ENCODE measurements around the gene ACTR2.
"Not testable (repeated sequence)": the region's sequence is repeated elsewhere in the genome, so short reads cannot be mapped to it uniquely, and the experiment has no call there.

The ACTR2 gene

DNA sequence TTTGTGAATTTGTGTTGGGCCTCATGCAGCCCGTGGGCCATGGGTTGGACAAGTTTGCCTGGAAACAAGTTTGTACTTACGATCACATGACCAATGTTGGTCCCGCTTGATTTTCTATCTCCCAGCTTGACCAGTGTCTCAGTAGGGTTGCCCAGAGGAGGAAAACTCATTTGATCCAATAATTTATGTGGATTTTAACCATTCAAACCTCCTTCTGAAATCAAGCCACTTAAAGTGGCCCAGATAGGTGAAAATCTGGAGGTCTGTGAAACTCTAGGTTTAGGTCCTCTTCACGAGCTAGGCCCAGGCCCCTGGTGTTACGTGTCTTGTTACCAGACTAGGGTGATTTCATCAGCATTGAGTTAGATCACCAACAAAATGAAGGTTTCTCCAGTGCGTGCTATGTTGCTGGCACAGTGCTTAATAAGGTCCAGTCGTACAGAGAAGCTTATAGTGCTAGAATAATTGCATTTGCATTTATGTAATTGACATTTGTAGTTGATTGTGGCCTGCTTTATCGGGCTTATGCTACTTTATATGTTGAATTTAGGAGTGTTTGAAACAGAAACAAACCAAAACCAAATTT is 4.4 kb downstream of the ACTR2 start:
- no peak for DNase-seq

DNA sequence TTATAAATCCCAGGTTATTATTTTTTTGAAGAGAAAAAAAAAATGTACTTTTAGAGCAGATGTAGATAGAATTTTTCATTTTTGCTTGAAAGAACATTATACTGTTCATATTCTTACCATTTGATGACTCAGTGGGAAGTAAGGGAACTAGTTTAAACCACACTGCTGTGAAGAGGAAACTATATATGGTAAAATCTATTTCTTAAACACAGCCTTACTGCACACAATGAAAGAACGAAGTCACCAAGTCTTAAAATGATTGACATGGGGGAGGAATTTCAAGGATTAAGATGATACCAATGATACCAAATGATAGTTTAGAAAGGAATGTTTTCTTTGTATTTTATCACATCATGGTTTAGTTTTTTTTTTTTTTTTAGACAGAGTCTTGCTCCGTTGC is 5.0 kb downstream of the ACTR2 start:
- DNase-seq = no peak

DNA sequence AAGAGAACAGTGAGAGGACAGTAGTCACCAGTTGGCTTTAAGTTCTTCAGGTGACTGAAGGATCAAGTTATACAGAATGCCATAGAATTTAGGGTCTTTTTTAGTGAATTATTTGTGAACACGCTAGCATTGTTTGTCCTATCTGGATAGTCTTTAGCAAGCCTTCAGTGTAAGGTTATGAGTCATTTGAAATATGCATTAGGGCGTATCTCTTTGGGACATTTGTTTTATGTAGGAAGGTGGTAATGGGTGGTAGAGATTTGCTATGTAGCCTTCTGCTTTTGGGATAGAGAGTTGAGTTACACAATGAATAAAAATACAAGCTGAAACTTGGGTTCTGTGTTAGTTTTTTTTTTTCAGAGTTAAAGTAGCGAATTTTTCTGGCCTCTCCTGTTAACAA is 13.0 kb downstream of the ACTR2 start:
- no peak for DNase-seq

DNA sequence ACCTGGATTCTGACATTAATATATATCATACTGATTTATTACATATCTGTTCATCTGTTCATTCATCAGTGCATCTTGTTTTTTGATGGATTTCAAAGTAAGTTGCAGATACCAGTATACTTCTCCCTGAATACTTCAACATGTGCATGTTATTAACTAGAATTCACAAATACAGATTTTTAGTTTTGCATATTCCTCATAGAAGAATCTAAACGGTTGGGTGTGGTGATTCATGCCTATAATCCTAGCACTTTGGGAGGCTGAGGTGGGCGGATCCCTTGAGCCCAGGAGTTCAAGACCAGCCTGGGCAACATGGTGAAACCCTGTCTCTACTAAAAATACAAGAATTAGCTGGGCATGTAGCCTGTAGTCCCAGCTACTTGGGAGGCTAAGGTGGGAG is 16.8 kb downstream of the ACTR2 start:
- not testable (repeated sequence) for DNase-seq

DNA sequence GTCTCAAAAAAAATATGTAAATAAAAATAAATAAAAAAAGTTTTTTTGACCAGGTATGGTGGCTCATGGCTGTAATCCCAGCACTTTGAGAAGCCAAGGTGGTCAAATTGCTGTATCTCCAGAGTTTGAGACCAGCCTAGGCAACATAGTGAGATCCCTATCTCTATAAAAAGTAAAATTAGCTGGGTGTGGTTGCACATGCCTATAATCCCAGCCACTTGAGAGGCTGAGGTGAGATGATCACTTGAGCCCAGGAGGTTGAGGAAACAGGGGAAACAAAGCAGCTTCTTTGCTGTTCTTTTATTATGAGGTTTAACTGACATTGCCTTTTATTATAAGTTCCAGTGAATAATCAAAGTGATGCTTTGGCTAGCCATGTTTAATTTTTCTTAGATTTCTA is 25.0 kb downstream of the ACTR2 start:
- no peak for DNase-seq

DNA sequence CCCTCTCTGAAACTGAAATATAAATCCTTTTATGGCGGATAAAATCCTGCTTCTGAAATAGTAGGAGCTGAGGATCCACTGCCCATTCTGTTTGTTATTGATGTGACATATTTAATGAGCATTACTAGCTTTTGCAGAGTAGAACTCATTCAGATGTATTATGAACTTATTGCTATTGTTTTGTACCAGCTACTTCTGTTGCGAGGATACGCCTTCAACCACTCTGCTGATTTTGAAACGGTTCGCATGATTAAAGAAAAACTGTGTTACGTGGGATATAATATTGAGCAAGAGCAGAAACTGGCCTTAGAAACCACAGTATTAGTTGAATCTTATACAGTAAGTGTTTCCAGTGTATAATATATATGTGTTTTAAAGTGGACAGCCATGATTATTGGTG is 27.7 kb downstream of the ACTR2 start:
- no peak for DNase-seq

DNA sequence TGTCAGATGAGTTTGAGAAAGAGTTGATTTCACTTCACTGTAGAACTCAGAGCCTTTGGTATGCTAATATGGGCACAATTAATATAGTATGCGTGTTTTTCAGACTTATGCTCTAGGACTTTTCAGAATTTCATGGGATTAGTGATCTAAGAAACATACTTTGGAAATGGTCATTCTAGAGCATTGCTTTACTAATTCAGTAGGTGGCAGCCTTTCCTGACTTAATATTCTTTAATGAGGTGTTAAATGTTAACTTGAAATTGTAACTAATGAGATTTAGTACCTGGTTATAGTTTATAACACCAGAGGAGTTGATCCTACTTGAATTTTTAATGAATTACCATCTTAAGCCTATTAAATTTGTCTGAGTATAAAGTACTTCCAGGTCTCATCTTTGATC is 28.4 kb downstream of the ACTR2 start:
- no peak for DNase-seq

DNA sequence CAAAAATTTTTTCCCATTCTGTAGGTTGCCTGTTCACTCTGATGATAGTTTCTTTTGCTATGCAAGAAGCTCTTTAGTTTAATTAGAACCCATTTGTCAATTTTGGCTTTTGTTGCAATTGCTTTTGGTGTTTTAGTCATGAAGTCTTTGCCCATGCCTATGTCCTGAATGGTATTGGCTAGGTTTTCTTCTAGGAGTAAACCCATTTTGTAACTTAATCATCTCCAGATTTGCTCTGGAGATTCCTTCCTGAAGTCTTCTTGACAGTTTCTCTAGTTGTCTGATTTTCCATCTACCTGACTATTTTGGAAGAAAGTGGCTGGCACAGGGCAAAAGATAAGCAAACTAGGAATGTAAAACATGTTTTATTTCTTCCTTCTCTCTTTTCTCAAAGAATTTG is 30.2 kb downstream of the ACTR2 start:
- DNase-seq = not testable (repeated sequence)

DNA sequence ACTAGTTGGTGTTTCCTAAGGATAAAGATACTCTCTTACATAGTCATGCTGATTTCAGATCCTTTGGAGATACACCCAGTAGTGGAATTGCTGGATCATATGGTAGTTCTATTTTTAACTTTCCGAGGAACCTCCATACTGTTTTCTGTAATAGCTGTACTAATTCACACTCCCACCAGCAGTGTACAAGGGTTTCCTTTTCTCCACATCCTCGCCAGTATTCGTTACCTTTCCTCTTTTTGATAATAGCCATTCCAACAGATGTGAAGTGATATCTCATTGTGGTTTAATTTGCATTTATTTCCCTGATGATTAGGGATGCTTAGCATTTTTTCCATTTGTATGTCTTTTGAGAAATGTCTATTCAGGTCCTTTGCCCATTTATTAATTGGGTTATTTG is 34.0 kb downstream of the ACTR2 start:
- DNase-seq = no peak

DNA sequence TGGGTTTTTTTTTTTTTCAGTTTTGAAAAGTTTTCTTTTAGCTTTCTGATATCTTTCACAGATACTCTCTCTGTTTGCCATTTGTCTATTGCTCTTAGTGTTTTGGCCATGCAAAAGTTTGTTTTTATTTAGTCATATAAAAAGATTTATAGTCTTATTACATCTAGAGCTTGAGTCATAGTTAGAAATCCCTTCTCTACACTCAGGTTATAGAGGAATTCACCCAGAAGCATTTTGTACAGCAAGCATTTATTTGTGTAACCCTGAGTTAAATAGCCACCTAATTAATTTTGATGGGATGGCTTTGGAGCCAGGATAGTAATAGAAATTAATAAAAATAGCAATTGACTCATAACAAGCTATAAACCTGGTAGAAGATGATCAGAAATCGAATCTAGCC is 35.6 kb downstream of the ACTR2 start:
- no peak for DNase-seq

DNA sequence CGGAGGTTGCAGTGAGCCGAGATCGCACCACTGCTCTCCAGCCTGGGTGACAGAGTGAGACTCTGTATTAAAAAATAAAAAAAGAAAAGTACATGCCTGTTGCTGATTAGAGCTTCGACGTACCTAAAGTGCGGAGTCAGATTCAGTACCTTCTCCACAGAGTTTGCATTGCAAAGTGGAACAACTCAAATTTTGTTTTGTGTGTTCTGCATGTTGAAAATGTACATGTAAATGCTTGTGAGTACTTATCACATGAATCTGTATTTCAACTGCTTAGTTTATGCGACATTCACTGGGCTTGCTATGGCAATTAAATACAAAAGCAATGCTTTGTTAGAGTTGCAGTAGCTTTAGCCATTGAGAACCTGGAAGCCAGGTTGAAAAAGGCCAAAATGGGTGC is 36.4 kb downstream of the ACTR2 start:
- no peak for DNase-seq

DNA sequence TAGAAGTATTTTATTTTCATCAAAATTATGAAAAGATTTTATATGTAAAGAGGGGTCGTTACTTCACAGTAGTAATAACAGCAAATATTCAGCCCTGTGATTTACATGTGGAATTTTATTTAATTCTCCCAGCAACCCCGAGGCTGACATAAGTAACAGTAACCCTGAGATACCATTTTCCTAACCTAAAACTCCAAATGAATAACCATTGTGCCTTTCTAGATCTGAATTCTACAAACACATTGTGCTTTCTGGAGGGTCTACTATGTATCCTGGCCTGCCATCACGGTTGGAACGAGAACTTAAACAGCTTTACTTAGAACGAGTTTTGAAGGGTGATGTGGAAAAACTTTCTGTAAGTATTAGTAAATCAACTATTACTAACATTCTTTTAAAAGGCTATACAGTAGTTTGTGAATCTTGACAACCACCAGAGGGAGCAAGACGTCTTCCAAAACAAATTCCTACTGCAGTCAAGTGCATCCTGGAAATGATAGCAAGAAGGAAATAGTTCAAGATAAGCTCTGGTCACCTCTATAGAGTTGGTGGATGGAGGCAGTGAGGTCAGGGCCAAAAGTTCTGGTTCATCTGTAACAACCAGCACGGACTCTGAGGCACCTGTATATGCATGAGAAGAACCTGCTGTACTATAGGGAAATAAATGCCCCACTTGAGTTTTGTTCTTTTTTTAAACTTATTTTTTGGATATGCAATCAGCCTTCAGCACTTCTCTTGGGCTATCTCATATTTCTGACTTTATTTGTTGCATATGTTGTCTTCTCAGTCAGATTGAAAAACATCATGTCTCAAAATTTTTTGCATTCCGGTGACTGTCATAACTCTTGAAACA is 37.4 kb downstream of the ACTR2 start:
- peak; percentile 57 for DNase-seq

DNA sequence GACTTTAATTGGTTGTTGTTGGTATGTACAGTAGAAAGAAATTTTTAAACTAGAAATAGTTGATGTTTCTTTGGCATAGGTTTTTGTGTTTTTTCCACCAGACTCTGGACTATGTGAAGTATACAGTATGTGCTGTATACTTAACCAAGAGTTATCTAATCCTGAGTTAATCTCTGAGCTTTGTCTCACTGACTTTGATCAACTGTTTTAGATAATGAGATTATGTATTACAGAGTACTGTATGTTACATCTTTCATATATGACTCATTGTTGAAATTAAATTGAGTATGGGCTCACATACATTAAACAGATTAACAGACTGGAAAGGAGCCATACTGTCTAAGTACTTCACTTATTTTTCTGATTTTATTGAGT is 38.0 kb downstream of the ACTR2 start:
- DNase-seq = no peak

DNA sequence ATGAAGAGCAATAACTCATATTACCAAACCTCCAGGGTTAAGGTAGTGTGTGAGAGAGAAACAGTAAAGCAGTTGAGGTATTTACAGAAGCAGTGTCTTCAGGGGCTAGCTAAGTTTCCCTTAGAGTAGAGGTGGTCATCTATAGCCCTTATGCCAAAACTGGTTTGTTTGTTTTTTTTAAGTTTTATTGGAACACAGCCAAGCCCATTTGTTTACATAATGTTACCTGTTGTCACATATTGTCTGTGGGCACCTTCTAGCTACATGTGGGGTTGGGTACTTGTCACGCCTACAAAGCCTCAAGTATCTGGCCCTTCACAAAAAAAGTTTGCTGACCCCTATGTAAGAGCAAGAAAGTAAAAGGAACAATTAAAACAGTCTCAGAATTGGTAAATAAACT is 39.4 kb downstream of the ACTR2 start:
- DNase-seq = no peak

DNA sequence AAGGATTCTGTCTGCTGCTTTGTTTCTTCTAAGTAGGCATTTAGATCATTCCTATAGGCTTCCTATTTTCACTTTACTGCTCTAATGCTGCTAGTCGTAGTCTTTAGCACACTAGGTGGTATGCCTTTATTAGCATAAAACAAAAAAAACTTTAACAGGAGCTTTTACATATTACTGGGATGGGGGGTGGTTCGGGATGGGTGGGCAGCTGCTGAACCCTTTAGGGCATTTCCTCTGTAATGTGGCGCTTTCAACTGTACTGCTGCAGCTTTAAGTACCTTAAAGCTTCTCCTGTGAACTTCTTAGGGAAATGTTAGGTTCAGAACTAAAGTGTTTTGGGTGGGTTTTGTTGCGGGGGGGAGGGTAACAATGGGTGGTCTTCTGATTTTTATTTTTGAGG is 41.3 kb downstream of the ACTR2 start:
- DNase-seq = no peak

DNA sequence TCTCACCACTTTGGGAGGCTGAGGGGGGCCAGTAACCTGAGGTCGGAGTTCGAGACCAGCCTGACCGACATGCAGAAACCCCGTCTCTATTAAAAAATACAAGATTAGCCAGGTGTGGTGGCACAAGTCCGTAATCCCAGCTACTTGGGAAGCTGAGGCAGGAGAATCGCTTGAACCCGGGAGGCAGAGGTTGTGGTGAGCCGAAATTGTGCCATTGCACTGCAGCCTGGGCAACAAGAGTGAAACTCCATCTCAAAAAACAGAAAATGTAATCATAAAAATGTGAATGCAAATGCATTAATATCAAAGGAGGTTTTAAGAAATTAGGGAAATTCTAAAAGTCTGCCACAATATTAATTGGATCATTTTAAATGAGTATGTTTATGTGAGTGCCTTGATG is 45.7 kb downstream of the ACTR2 start:
- no peak for DNase-seq

DNA sequence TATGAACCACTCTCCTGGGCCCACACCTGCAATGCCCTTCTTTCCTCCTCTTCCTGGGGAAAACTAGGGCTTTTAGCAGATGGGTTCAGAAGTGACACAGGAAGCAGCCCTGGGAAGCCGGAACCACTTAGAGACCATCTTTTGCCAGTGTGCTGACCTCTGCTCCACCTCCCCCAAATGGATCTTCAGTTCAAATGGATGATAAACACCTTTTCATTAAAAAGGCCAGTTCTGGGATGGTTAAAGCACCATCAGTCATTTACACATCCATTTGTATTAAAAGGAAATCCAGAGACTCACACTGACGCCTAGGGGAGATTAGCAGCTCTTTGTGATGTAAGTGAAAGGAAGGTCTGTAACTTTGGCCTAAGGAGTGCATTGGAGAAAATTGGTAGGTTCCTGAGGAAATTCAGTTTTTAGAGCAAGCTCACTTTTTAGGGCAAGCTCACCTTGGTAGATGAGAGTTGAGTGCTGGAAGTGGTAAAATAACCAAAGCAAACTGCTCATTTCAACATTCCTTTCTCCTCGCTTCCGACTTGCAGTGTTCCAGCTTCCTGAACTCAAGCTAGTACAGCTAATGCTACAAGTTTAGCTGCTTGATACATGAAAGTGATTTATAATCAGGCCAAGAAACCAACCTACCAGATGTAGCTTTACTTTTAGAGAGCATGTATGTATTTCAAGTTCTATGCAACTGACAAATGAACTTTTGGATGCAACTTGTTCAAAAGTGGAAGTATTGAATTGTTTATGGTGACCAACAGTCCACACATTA is 47.7 kb downstream of the ACTR2 start:
- no peak for DNase-seq

DNA sequence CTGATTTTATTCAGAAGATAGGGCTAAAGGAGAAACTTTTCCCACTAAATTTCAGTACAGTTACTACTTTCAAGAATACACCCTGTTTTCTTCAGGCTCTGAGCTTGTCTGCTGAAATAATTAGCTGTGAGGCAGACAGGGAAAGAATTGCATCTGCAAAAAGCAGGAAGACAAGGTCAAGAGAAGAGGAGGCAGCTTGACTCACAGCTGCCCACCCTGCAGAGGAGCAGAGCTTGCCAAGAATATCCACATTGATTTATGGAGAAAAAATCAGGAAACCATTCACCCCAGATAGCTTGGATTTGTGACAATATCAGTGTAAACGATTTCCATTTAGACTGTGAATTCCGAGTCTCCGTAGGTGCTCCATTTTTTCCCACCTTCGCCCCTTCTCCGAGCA is 49.0 kb downstream of the ACTR2 start:
- DNase-seq = no peak

DNA sequence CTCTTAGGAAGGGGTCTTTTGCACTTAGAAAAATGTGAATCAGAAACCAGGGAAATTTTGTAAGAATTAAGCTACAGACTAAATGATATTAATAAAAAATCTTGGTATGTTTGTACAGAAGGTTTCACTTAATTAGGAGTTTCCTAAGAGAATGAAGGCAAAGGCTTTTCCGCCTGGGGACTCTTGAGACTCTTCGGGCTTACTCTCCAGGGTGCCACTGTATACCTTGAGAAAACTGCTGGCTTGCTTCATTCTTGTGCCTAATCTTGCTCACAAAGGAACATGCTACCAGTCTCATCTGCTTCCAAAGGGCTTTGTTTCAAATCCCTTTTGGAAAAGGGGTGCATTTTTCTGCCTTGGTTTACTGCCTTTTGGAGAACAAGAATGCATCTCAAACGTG is 49.5 kb downstream of the ACTR2 start:
- no peak for DNase-seq

DNA sequence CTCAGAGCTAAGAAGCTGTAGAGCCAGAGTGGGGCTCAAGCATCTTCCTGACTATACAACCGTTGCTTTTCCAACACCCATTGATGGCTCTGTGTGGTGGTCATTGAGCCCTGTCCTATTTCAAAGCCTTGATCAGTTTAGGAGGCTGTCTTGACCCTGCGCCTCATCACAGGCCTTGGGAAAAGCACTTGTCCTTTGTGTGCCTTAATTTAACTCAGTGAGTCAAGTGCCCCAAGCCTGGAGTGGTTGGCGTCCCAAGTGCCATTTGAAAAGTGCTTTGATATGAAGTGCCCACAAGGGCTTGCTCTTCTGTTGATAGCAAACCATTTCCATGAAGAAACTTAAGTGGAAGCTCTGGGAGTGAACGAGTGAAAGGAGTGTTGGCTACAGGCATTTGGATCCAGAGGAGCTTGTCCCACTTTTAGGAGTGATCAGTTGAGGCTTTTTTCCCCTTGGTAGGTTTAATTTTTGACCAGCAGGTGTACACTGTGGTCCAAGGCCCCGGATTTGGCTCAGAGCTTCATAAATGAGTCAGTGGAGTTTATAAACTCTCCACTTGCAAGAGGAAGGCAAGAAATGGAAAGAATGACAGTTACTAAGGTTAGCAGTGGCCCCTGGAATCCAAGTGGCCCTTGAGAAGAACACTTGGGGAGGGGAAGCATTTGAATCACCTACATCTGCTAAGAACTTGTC is 50.3 kb downstream of the ACTR2 start:
- DNase-seq = no peak

DNA sequence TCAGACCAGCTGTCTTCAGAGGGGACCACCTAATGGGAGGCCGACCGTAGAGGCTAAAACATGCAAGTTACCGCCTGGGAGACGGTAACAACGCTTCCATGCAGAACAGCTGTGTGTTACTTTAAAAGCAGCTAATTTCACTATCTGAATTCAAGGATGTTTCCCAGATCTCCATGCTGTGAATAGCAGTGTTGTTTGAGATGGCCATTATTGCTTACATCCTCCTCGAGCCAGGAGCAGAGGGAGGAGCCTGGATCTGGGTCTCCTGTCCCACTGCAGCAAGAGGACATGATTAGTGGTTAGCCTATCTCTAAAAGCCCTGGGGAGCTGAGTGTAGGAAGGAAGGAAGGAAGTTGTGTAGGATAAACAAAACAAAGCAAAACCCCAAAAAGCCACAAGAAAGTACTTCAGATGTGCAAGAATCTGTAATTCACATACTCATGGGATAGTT is 50.9 kb downstream of the ACTR2 start:
- peak; percentile 83 for DNase-seq

DNA sequence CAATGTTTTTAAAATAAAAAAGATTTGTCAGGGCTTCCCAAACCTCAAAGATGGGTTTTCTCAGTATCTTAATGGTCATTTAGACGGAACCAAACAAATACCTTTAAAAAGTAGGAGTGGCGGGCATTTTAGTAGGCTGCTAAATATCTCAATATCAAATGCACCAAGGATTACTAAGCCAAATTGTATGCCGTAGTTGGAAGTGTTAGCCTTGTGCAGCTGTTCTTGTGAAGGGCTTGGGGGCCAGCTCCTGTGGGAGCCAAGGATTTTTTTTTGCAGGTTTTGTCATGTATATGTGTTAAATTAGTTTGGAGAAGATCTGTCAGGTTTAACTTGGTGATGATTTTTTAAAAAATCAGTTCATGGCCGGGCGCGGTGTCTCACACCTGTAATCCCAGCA is 52.1 kb downstream of the ACTR2 start:
- no peak for DNase-seq

DNA sequence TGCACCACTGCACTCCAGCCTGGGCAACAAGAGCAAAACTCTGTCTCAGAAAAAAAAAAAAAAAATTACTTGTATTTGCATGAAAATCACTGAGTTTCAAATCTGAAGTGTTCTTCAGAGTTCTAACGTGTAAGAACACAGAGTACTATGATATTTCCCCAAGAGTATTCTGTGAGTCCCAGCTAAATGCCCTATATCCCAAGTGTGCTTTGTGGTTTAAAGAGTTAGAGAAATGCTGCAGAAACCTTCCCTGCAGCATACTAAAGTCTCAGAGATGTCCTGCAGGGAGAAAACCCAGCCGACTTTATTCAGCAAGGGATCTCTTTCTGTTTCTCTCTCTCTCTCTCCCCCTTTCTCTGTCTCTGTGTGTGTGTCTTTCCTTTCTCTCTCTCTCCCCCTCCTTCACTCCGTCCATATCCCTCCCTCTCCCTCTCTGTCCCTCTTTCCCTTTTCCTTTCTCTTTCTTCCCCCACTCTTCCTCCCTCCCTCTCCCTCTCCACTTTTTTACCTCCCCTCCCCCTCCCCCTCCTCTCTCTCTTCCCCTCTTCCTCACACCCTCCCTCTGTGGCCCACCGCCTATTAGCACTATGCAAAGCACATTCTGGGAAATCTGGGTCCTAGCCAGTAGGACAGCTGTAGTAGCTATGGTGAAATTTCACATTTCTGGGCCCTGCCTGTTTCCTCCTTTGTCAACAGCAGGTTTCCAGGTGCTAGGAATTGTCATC is 54.2 kb downstream of the ACTR2 start:
- DNase-seq = no peak

Measured in islet precursor cell (in vitro differentiated cells).